GM04503 (cell line): ENCODE measurements around the gene PARS2.
"Not testable (repeated sequence)": the region's sequence is repeated elsewhere in the genome, so short reads cannot be mapped to it uniquely, and the experiment has no call there.

Experiments
- DNase-seq: peaks from one replicate; pipeline ENCODE4 v3.0.0-alpha.2; 2012; ENCODE audit warnings: low read depth

Gene PARS2

GRCh38 chr1:54800041-54800898 is 35.9 kb upstream of the PARS2 start:
- no peak for DNase-seq

- DNase-seq = no peak
Observed at GRCh38 chr1:54798769-54799641, 34.7 kb upstream of the PARS2 start.

- no peak for DNase-seq
Observed at GRCh38 chr1:54798206-54798605, 33.9 kb upstream of the PARS2 start.

GRCh38 chr1:54796902-54797301 is 32.6 kb upstream of the PARS2 start:
- no peak for DNase-seq

GRCh38 chr1:54795841-54796468 is 31.6 kb upstream of the PARS2 start:
- DNase-seq = no peak

GRCh38 chr1:54795356-54795665 is 31.0 kb upstream of the PARS2 start:
- DNase-seq = no peak

- no peak for DNase-seq
Observed at GRCh38 chr1:54794451-54795355, 30.4 kb upstream of the PARS2 start.

GRCh38 chr1:54792686-54793282 is 28.5 kb upstream of the PARS2 start:
- no peak for DNase-seq

GRCh38 chr1:54791880-54792522 is 27.7 kb upstream of the PARS2 start:
- no peak for DNase-seq

GRCh38 chr1:54788459-54788858 is 24.1 kb upstream of the PARS2 start:
- no peak for DNase-seq

- DNase-seq = no peak
Observed at GRCh38 chr1:54787604-54788003, 23.3 kb upstream of the PARS2 start.

- DNase-seq = no peak
Observed at GRCh38 chr1:54786778-54787177, 22.5 kb upstream of the PARS2 start.

- no peak for DNase-seq
Observed at GRCh38 chr1:54784066-54784465, 19.7 kb upstream of the PARS2 start.

- no peak for DNase-seq
Observed at GRCh38 chr1:54782588-54782987, 18.3 kb upstream of the PARS2 start.

GRCh38 chr1:54782156-54782555 is 17.8 kb upstream of the PARS2 start:
- DNase-seq = no peak

GRCh38 chr1:54781023-54781723 is 16.9 kb upstream of the PARS2 start:
- DNase-seq = no peak

- DNase-seq = no peak
Observed at GRCh38 chr1:54777431-54777830, 13.1 kb upstream of the PARS2 start.

- DNase-seq = no peak
Observed at GRCh38 chr1:54777011-54777410, 12.7 kb upstream of the PARS2 start.

GRCh38 chr1:54775828-54776721 is 11.8 kb upstream of the PARS2 start:
- DNase-seq = not testable (repeated sequence)
